Cardiac muscle cell (in vitro differentiated cells and primary cell): Measurements from ENCODE around the gene SLITRK4. TPM values are rescaled to one million over a fixed set of nuclear protein-coding genes. Genes with fewer than 3 reads are reported as not detected.
A peak's percentile ranks its signal among the peaks of the same experiment; 100 is the strongest.

Experiments used
- DNase-seq, 2 donors: peaks; one replicate each; pipeline versions ENCODE4 v3.0.0 to v3.0.0-alpha.2; 2010 to 2017; ENCODE audit warnings: low read depth in 1 of 2, low spot score in 1 of 2
- H3K27ac ChIP-seq: fragments of 200-600 bp; sonication (generic); 2 replicates; pipeline ENCODE4 v1.5.1; 2016
- H3K27me3 ChIP-seq: fragments of 200-600 bp; sonication (generic); 2 replicates; pipeline ENCODE4 v1.6.0; 2016; ENCODE audit warnings: control low read depth
- H3K36me3 ChIP-seq: fragments of 200-600 bp; sonication (generic); 2 replicates; pipeline ENCODE4 v1.5.1; 2016; ENCODE audit warnings: control low read depth
- H3K4me1 ChIP-seq: fragments of 200-600 bp; sonication (generic); 2 replicates; pipeline ENCODE4 v1.8.1; 2017; ENCODE audit warnings: low read depth, mild to moderate bottlenecking, mixed run types
- H3K4me3 ChIP-seq: fragments of 200-600 bp; sonication (generic); 2 replicates; pipeline ENCODE4 v1.5.1; 2016; ENCODE audit warnings: mild to moderate bottlenecking
- H3K9me3 ChIP-seq: fragments of 200-600 bp; sonication (generic); 2 replicates; pipeline ENCODE4 v1.5.1; 2017; ENCODE audit warnings: low read depth, mild to moderate bottlenecking, control low read depth
- CTCF ChIP-seq: IDR thresholded peaks from 2 replicates; pipeline ENCODE4 v1.5.1; 2012; ENCODE audit warnings: low read depth, mild to moderate bottlenecking, low read length
- polyA plus RNA-seq: library from polyadenylated mRNA; unstranded; fragments of >200 nt; fragmentation: Nextera tagmentation; extraction: Ambion mirVana; gene quantifications from 2 replicates; pipeline ENCODE4 v1.2.1, GENCODE V29; 2016
- total RNA-seq: library from RNA; depleted of rRNA; stranded (reverse); fragments of >200 nt; gene quantifications from 2 replicates; pipeline ENCODE4 v1.2.3, GENCODE V29; 2016

SLITRK4 gene
- total and polyA plus RNA-seq, 2 experiments from 2014 or later = 2.0 to 5.7 TPM

- H3K4me1 ChIP-seq = no peaks in the 10 kb centered on the region
- no peak for TF ChIP-seq CTCF
- H3K36me3 ChIP-seq = no peaks in the 10 kb centered on the region
- no peaks in the 10 kb centered on the region for H3K9me3 ChIP-seq
- H3K27me3 ChIP-seq = no peaks in the 10 kb centered on the region
- H3K4me3 ChIP-seq = no peak overlapping the region
- DNase-seq = peak in 1 of 2 donors; percentile 64
- H3K27ac ChIP-seq = no peak overlapping the region
These were observed 27.9 kb upstream of the SLITRK4 start for GRCh38 chrX:143663755-143664154.

GRCh38 chrX:143661286-143661685 lies 25.4 kb upstream of the SLITRK4 start:
- Histone ChIP-seq H3K27ac (no peak overlapping the region), H3K27me3 (no peaks in the 10 kb centered on the region), H3K4me1 (no peaks in the 10 kb centered on the region), H3K36me3 (no peaks in the 10 kb centered on the region), H3K9me3 (no peaks in the 10 kb centered on the region), H3K4me3 (no peak overlapping the region)
- no peak for TF ChIP-seq CTCF
- DNase-seq = no peak

GRCh38 chrX:143648705-143649104 lies 12.8 kb upstream of the SLITRK4 start:
- TF ChIP-seq CTCF = peak; percentile 38
- Histone ChIP-seq H3K9me3 (no peaks in the 10 kb centered on the region), H3K4me3 (no peak overlapping the region), H3K4me1 (no peaks in the 10 kb centered on the region), H3K27ac (no peak overlapping the region), H3K27me3 (no peaks in the 10 kb centered on the region), H3K36me3 (no peaks in the 10 kb centered on the region)
- peak in 1 of 2 donors; percentile 27 for DNase-seq

- no peaks in the 10 kb centered on the region for H3K4me1 ChIP-seq
- no peak overlapping the region for H3K4me3 ChIP-seq
- TF ChIP-seq CTCF = no peak
- no peaks in the 10 kb centered on the region for H3K9me3 ChIP-seq
- H3K36me3 ChIP-seq = no peaks in the 10 kb centered on the region
- H3K27me3 ChIP-seq = no peaks in the 10 kb centered on the region
- no peak overlapping the region for H3K27ac ChIP-seq
- no peak for DNase-seq
These were observed 6.5 kb upstream of the SLITRK4 start for GRCh38 chrX:143642426-143642825.

- no peaks in the 10 kb centered on the region for H3K4me1 ChIP-seq
- peak in 1 of 2 donors; percentile 6 for DNase-seq
These were observed 930 bp upstream of the SLITRK4 start for GRCh38 chrX:143636831-143637230.

More at GRCh38 chrX:143636831-143637230, 930 bp upstream of the SLITRK4 start:
- no peaks in the 10 kb centered on the region for H3K9me3 ChIP-seq
- no peak overlapping the region for H3K4me3 ChIP-seq
- peak overlapping the region; percentile 85 for H3K27ac ChIP-seq
- TF ChIP-seq CTCF = no peak
- H3K36me3 ChIP-seq = no peaks in the 10 kb centered on the region
- no peaks in the 10 kb centered on the region for H3K27me3 ChIP-seq
